ENCODE measurements around the gene DIAPH3.

Gene DIAPH3

GRCh38 chr13:59674616-59675015, 489.1 kb downstream of the DIAPH3 start:
- DNase-seq: no peak
- intact Hi-C loops (cut with DNase I): loop anchor here (5.0 kb wide), 1 partner anchor 282 kb away; no protein-coding TSS in a partner anchor

- no peak for DNase-seq
- intact Hi-C loops (cut with DNase I): no loop called here
Observed at GRCh38 chr13:59673286-59673685, 490.4 kb downstream of the DIAPH3 start.

- no peak for DNase-seq
- intact Hi-C loops (cut with DNase I): no loop called here
Observed at GRCh38 chr13:59672445-59672844, 491.3 kb downstream of the DIAPH3 start.

- no peak for DNase-seq
- intact Hi-C loops (cut with DNase I): no loop called here
Observed at GRCh38 chr13:59671881-59672280, 491.8 kb downstream of the DIAPH3 start.

- DNase-seq: no peak
- intact Hi-C loops (cut with DNase I): no loop called here
Observed at GRCh38 chr13:59666504-59666903, 497.2 kb downstream of the DIAPH3 start.

- intact Hi-C loops (cut with DNase I): no loop called here
- DNase-seq: no peak
Observed at GRCh38 chr13:59665732-59666131, 498.0 kb downstream of the DIAPH3 start.

- no peak for DNase-seq
- intact Hi-C loops (cut with DNase I): no loop called here
Observed at GRCh38 chr13:59665184-59665583, 498.5 kb downstream of the DIAPH3 start.

- DNase-seq: no peak
- intact Hi-C loops (cut with DNase I): no loop called here
Observed at GRCh38 chr13:59664586-59664985, 499.1 kb downstream of the DIAPH3 start.

GRCh38 chr13:59663707-59664106, 500.0 kb downstream of the DIAPH3 start:
- intact Hi-C loops (cut with DNase I): no loop called here
- no peak for DNase-seq

- intact Hi-C loops (cut with DNase I): no loop called here
- DNase-seq: no peak
Observed at GRCh38 chr13:59660582-59660981, 503.1 kb downstream of the DIAPH3 start.

- intact Hi-C loops (cut with DNase I): no loop called here
- no peak for DNase-seq
Observed at GRCh38 chr13:59659981-59660380, 503.7 kb downstream of the DIAPH3 start.

GRCh38 chr13:59658738-59659330, 504.9 kb downstream of the DIAPH3 start:
- DNase-seq: no peak
- intact Hi-C loops (cut with DNase I): no loop called here

- no peak for DNase-seq
- intact Hi-C loops (cut with DNase I): no loop called here
Observed at GRCh38 chr13:59658027-59658737, 505.5 kb downstream of the DIAPH3 start.

GRCh38 chr13:59653916-59654315, 509.8 kb downstream of the DIAPH3 start:
- intact Hi-C loops (cut with DNase I): no loop called here

GRCh38 chr13:59651479-59651878, 512.2 kb downstream of the DIAPH3 start:
- no peak for DNase-seq

More at GRCh38 chr13:59653916-59654315, 509.8 kb downstream of the DIAPH3 start:
- no peak for DNase-seq

GRCh38 chr13:59643906-59644626, 519.7 kb downstream of the DIAPH3 start:
- DNase-seq: no peak
- intact Hi-C loops (cut with DNase I): no loop called here

More at GRCh38 chr13:59651479-59651878, 512.2 kb downstream of the DIAPH3 start:
- intact Hi-C loops (cut with DNase I): no loop called here

GRCh38 chr13:59643364-59643841, 520.3 kb downstream of the DIAPH3 start:
- no peak for DNase-seq
- intact Hi-C loops (cut with DNase I): no loop called here

GRCh38 chr13:59641817-59642216, 521.9 kb downstream of the DIAPH3 start:
- intact Hi-C loops (cut with DNase I): no loop called here
- no peak for DNase-seq

GRCh38 chr13:59641261-59641660, 522.5 kb downstream of the DIAPH3 start:
- intact Hi-C loops (cut with DNase I): no loop called here
- no peak for DNase-seq

- intact Hi-C loops (cut with DNase I): no loop called here
- DNase-seq: peak in 1 of 42 donors; percentile 9
Observed at GRCh38 chr13:59638404-59638803, 525.3 kb downstream of the DIAPH3 start.

Data from head of caudate nucleus (tissue), 42 donors.